ENCODE data around the gene HHIPL2.
"Not testable (repeated sequence)": the region's sequence is repeated elsewhere in the genome, so short reads cannot be mapped to it uniquely, and the experiment has no call there.

The HHIPL2 gene

DNA sequence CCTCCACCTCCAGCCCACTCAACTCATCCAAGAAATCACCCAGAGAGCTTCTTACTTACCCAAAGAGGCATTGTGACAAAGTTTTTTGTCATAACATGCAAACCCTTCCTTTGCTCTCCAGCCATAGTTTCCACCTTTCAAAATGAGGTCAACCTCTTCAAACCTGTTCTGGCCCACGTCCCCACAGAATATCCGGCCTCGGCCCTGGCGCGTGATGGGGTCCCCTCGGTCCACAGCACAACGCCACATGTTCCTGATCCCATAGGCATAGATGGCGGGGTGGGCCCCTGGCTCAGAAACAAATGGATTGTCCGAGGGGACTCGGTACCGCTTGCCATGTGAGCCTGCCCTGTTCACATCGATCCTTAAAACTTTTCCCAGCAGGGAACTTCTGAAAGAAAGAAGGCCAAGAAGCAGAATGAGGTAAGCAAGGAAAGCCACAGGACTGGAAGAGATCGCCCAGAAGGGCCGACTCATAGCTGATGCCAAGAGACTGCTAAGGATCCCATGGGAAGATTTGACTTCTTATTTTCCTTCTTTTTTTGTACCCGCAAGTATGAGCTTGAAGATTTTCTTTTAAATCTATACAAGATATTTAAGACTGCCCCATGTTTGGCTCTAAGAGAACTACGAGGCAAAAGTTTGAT, 7.8 kb downstream of the HHIPL2 start:
- DNase-seq = no peak

DNA sequence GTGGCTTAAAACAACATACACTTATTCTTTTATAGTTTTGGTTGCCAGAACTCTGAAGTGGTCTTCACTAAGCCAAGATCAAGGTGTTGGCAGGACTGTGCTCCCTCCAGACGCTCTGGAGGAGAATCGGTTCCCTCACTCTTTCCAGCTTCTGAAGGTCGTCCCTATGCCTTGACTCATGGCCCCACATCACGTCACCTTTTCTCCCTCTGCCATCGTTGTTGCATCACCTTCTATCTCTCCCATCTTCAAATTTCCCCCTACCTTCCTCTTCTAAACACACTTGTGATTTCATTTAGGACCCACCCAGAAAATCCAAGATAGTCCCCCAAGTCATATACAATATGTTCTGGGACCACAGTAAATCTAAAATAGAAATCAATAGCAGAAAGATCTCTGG, 12.4 kb downstream of the HHIPL2 start:
- DNase-seq = no peak

DNA sequence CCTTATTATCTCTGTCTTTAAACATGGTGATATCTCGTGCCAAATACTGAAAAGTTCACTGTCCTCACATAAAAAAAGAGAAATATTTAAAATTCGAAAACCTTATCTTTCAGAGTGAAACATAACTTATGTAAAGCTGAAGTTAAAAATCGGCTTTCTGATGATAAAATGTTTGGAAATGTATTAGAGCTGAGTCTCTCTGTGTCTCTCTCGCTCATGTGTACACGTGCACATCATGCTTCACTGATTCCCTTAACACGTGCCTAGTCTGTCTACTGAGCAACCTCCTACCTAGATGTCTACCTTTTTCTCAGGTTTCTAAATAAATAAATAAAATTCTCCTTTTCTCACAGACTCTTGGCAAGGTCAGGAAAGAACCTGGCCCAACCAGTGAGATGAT, 17.1 kb downstream of the HHIPL2 start:
- no peak for DNase-seq

DNA sequence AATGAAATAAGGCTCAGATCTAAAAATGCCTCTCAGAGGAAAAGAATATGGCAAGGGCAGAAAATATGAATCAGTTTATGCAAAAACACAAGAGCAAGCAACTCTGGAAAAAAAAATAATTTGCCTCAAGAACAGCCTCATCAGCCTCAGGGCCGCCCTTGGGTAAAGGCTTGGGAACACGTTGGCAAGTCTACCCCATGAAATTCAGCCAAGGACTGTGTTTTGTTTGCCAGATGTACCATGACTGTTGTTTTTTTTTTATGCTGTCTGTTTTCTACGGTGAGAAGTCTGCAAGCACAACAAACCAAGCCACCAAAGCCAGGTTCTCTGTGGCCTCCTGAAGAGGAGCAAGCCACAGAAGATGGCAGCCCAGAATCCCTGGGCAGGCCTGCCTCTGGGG, 18.0 kb downstream of the HHIPL2 start:
- no peak for DNase-seq

DNA sequence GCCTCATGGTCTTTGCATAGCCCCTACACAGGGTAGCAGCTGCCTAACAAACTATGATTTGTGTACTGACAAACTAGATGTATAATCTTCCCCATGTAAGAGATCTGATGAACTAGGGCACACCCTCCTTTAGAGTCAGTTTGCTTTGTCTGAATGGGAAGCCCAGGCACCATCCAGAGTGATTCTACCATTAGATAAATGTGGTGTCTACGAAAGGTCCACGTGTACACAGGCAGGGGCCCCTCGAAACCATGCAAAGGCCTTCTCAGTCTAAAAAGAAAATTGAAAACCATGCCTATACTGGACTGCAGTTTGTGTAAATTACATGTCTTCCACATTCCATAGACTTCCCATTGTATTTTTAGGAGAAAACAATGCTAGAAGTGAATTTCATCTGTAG, 18.7 kb downstream of the HHIPL2 start:
- no peak for DNase-seq

DNA sequence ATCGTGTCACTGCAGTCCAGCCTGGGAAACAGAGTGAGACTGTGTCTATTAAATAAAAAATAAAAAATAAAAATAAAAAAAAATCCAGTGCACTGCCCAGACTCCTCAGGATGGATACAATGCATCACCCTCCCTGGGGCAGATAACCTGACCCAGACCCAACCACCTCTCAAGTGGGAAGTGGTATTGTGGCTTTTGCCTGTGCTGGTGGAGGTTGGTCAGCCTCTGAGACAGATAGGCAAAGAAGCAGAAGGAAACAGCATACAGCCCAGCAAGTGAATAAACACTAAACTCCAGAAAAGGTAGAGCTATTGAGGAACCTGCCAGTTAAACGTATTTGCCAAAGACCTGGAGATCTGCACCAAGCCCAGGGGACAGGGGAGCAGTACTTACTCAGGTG, 22.0 kb downstream of the HHIPL2 start:
- DNase-seq = no peak

DNA sequence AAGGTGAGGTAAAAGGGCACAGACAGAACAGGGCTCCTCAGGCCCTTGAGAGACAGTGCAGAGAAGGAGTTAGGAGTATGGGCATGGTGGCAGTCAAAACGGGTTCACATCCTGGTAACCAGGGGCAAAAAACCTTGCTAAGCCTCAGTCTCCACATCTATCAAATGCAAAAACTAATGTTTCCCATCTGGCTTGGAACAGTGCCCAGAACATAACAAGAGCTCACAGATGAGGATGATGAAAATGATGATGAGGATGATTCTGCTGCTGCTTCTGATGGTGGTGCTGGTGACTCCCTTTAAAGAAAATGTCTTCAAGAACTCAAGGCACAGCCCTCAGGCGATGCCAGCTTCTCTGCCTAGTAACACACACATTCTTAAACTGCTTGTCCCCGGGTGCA, 24.1 kb downstream of the HHIPL2 start:
- DNase-seq = no peak

DNA sequence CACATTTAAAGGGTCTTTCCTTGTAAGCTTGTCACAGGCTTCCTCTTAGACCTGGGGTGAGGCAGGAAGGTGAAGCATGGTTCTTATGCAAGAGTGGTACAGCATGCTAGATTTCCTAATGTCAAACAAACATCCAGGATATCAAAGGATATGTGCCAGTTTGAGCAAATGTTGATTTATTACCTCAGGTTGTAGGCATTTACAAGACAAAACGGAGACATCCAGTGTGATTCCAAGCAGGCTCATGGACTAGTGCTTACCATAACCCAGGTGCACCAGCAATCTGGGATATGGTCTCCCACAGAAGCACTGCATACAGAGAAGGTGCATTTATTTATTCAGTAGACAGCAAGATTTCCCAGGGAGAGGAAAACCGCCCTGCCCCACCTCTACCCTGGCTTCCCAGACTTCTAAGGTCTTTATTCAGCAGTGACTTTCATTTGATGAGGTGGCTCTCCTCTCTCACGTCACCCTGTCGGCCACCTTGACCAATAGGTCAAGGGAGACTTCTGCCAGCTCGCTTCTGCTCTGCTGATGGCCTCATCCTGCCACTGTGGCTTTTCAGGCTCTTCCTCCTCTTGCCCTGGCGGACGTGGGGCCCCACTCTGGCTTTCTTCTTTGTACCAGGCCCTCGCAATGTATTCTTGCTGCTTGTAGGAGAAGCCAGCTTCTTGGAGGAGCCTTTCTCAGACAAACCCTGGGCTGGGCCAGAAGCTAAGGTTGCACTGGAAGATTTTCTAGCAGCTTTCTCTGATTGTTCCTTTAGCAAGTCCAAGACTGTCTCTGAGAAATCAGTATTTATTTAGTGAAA, 25.6 kb downstream of the HHIPL2 start:
- no peak for DNase-seq

DNA sequence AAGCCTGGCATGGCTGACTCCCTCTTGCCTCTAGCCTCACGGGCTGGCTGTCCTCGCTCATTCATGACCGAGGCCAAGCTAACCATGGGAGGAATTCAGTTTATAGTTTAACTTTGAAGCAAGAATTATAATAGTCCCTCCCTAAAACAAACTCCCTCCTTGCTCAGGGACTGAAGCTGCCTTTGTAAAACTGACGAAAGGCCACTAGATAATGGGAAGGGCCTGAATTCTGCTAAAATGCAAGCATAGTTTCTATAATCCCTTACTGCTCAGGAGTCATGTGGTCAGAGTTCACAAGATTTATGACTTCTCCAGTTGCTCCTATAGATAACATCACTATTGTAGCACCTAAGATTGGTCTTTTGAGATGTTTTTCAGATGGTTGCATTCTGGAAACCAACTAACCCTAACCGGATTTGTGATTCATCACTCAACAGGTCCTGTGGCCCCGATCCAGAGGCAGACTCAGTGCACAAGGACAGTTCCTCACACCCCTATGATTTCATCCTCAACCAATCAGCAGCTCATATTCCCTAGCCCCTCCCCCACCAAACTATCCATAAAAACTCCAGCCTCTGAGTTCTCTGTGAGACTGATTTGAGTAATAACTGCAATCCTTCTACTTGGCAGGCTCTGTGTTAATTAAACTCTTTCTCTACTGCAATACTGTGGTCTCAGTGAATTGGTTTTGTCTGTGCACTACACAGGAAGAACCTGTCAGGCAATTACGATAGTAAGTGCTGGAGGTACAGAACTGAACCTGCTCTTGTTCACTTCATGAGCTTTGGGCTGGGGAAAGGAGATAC, 26.4 kb downstream of the HHIPL2 start:
- no peak for DNase-seq

DNA sequence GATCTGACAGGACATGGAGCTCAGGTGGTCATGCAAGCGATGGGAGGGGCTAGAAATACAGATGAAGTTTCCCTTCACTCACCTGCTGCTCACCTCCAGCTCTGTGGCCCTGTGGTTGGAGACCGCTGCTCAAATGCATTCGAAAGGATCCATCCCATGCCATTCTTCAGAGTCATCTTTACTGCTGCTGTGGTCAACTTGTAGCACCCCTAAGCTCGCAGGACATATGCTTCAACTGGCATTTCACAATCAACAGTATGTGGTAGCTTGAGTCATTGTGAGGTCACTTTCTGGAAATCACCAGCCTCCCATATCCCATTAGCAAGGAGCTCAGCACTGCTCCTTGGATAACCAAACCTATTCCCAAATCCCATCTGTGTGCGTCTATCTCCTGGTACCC, 58.4 kb downstream of the HHIPL2 start:
- not testable (repeated sequence) for DNase-seq

DNA sequence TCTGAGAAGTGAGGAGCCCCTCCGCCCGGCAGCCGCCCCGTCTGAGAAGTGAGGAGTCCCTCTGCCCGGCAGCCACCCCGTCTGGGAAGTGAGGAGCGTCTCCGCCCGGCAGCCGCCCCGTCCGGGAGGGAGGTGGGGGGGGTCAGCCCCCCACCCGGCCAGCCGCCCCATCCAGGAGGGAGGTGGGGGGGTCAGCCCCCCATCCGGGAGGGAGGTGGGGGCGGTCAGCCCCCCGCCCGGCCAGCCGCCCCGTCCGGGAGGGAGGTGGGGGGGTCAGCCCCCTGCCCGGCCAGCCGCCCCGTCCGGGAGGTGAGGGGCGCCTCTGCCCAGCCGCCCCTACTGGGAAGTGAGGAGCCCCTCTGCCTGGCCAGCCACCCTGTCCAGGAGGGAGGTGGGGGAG, 60.1 kb downstream of the HHIPL2 start:
- not testable (repeated sequence) for DNase-seq

DNA sequence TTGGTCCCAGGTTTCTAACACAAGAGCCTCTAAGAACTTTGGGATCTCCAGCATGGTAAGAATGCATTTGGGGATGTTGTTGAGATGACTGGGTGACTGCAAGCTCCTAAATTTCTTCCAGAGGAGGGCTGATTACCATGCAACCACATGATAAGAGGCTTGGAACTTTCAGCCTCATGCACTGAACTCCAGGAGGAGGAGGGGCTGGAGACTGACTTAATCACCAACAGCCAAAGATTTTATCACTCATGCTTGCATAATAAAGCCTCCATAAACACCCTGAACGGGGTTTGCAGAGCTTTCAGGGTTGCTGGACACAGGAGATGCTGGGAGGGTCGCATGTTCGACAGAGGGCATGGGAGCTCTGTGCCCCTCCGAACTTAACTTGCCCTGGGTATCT, 63.9 kb downstream of the HHIPL2 start:
- not testable (repeated sequence) for DNase-seq

DNA sequence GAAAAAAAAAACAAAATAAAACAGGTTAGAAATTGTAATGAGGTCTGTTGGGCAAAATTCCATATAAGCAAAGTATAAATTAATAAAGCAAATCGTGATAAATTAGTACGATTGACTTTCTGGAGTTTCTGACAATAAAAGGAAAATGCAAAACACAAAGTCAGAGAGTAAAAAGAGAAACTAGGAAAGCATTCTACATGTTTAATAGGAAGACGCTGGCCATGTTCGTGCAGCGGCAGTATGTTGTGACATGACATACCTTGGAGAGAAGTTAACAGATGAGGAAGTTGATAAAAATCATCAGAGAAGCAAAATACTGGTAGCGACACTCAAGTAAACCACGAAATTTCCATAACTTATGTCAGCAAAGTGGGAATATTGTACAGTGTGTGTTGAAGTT, 68.3 kb downstream of the HHIPL2 start:
- DNase-seq = not testable (repeated sequence)

DNA sequence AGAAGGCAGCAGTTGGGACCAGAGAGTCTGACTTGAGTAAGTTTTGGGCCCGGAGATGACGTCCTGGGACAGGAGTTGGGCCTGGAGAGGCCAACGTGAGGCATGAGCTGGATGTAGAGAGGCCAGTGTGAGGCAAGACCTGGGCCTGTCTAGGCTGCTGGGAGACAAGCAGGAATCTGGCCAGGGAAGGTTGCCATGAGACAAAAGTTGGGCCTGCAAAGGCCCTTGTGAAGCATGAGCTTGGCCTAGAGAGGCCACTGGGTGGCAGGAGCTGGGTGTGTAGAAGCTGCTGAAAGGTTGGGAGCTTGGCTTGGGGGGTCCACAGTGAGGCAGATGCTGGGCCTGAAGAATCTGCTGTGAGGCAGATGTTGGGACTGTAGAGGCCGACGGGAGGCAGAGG, 71.5 kb downstream of the HHIPL2 start:
- DNase-seq = not testable (repeated sequence)

DNA sequence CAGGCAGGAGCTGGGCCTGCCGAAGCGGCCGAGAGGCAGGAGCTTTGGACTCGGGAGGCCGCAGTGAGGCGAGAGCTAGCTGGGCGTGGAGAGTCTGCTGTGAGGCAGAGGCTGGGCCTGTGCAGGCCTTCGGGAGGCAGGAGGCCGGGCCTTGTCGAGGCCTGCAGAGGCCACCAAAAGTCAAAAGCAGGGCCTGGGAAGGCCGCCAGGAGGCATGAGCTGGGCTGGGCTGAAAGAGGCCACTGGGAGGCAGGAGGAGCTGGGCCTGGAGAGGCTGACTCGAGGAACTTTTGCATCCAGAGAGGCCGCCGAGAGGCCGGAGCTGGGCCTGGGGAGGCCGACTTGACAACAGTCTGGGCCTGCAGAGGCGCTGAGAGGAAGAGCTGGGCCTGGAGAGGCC, 74.2 kb downstream of the HHIPL2 start:
- not testable (repeated sequence) for DNase-seq

DNA sequence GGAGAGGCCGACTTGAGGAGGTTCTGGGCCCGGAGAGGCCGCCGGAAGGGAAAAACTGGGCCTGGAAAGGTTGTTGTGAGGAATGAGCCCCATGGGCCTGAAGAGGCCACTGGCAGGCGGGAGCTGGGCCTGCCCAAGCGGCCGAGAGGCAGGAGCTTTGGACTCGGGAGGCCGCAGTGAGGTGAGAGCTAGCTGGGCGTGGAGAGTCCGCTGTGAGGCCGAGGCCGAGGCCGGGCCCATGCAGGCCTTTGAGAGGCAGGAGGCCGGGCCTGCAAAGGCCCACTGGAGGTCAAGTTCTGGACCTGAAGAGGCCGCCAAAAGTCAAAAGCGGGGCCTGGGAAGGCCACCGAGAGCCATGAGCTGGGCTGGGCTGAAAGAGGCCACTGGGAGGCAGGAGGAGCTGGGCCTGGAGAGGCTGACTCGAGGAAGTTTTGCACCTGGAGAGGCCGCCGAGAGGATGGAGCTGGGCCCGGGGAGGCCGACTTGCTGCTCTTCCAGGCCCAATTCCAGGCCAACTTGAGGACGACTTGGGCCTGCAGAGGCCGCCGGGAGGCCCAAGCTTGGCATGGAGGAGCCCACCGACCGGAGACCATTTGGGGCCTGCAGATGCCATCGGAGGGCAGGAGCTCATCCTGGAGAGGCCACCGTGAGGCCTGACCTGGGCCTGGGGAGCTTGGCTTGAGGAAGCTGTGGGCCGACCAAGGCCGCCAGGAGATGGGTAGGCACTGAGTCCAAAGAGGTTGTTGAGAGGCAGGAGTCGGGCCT, 74.9 kb downstream of the HHIPL2 start:
- DNase-seq = not testable (repeated sequence)
